Stimulated activated CD8-positive, alpha-beta memory T cell treated with anti-CD3 and anti-CD28 coated beads, Interleukin-15, amount 100 ng/mL, for 24 hours (primary cell): ENCODE measurements around the gene CIBAR2.

Source experiments
- DNase-seq: peaks from one replicate; pipeline ENCODE4 v3.0.0-alpha.2; 2020; ENCODE audit warnings: low read depth

The CIBAR2 gene

DNA sequence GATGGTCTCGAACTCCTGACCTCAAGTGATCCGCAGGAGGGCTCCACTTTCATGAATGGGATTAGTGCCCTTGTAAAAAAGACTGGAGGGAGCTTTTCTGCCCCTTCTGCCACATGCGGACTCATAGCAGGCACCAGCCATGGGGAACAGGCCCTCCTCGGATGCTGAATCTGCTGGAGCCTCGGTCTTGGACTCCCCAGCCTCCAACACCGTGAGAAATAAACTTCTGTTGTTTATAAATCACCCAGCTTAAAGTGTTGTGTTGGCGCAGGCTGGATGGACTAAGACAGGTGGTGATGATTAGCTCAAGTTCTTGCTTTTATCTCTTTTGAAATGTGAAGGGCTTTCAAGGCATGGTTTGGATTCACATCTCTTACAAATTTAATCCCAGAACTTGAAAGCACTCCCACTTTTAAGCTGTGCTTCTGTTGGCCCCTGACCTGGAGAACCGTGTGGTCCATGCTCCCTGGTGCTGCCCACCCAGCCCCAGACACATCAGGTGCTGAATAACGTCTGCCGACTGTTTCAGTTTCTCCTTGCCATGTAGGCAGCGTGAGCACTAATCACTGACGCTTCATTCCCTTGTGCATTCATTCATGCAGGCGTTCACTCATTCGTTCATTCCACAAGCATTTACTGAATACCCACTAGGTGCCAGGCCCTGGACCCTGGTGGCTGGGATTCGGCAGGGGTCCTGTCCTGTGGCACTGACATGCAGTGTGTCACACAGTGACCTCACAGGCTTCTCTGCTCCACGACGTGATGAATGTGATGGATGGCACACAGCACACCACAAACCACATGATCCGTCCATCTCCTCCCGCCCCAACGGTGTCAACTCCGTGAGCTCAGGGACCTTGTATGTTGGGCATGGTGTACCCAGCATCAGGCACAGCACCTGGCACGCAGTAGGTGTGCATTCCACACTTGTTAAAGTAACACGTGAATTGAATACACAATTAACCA is 8.9 kb downstream of the CIBAR2 start:
- no peak for DNase-seq

DNA sequence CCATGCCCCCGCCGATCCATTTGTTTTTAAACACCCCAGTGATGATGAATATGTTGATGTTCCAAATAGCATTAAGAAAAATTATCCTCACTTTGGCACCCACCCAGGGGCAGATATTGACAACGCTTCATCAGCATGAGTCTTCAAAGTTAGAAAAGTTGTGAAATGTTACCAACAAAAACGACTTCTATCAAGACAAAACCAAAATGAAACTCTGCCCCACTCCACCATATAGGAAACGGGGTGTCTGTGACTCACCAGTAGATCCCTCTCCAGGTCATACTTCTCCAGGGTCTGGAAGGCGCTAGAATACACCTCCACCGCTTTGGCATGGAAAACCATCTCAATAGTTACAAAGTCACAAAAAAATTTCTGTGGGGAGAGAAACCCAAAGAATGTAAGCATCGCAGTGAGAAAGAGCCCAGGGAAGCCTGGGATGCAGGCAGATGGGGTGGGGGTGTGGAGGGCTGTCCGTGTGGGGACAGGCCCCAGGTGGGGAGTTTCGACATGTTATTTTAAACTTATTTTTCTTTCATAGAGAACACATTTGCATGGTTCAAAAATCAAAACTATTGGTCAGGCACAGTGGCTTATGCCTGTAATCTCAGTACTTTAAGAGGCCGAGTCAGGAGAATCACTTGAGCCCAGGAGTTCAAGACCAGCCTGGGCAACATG is 10.2 kb downstream of the CIBAR2 start:
- no peak for DNase-seq

DNA sequence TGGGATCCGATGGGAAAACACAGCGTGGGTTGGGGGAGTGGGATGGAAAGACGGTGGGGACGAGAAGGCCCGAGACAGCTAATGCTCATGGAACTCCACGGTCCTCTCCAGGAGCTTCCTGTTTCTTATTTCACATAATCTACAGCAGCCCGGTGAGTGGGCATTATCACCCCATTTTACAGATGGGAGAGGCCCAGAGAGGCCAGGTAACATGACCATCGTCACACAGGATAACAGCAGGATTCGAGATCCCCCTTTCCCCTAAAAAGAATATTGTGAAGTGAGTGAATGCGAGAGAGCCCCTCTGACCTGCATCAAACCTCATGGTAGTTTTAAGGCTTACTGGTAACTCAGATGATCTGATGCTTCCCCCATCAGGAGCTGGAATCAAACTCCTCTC is 12.0 kb downstream of the CIBAR2 start:
- no peak for DNase-seq

DNA sequence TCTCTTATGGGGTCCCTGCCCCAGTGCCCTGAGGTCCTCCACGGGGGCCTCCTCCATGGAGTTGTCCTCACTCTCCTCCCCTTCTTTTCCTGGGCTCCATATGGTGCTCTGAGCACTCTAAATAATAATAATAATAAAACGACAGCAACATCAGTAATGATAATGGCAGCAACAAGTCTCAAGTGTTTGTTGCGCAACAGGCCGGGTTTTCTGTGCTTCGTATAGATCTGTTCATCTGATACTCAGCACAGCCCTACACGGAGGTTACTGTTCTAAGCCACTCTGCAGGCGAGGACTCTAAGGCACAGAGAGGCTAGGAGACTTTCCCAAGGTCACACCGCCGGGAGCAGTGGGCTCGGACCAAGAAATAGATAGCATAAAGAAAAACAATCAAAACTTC is 13.7 kb downstream of the CIBAR2 start:
- DNase-seq, result no peak

DNA sequence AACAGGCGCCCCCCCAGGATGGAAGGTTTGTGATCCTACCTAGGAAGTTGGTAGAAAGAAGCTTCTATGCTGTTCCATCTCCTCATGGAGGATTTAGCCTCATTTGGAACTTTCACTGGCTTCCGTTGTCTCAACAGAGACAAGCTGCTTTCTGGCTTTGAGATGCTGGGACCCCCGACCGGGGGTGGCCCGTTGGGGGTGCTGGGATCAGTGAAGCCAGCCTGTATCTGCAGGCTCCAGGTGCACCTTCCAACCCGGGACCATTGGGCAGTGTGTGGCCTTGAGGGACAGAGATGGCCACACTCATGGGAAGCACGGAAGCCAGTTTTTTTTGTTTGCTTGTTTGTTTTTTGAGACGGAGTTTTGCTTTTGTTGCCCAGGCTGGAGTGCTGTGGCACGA is 15.4 kb downstream of the CIBAR2 start:
- DNase-seq, result no peak

DNA sequence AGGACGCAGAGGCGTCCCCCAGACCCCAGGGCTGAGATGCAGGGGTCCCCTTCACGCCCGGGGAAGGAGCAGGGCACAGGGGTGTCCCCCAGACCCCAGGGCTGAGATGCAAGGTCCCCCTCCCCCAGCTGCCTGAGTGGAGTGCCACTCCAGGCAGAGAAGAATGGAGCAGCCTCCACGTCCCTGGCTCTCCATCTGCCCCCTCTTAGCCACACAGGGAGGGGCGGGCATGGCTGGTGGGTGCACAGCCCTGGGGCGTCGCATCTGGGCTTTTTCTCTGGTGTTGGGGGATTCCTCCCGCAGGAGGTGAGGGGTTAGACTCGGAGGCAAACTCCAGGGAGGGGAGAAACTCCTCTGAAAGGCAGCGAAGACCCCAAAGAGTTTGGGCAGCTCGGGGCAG is 17.5 kb downstream of the CIBAR2 start:
- no peak for DNase-seq

DNA sequence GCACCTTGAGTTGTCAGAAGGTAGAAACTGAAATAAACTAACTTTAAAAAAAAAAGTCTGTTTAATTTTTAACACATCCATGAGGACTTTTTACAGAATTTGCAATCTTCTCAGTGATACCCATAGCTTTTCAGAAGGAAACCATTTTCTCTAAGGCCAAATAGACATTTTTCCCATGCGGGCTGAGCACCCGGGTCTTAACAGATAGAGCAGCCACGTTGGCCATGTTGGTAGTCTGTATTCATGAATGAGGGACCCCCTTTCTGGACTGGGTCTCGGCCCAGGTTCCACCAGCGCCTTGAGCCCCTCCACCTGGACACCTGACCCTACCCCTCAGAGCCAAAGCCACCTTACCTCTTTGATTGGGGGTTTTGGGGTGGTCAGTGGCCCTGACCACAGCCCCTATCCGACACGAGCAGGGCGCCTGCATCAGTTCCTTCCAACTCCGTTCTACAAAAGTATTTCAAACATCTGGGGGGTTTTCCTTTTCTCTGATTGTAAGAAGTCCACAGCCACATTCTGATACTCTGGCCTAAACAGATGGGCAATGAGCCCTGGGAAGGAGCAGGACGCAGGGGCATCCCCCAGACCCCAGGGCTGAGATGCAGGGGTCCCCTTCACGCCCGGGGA is 18.0 kb downstream of the CIBAR2 start:
- no peak for DNase-seq

DNA sequence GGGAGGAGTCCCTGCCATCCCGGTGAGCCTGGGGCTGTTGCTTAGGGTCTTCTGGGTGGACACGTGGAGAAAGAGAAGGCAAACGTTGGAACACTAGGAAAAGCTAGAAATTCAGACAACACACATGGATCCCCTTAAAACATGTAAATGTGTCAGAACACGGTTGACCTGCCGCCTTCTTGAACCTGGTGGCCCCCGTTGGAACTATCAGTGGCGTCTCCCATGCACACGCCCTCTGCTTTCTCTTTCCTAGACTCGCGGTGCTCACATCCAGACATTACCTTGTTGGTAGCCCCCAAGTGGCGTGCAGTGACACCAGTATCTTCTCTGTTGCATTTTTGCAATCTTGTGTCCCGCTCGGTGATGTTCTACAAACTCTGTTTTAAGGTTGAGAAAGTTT is 18.6 kb downstream of the CIBAR2 start:
- no peak for DNase-seq

DNA sequence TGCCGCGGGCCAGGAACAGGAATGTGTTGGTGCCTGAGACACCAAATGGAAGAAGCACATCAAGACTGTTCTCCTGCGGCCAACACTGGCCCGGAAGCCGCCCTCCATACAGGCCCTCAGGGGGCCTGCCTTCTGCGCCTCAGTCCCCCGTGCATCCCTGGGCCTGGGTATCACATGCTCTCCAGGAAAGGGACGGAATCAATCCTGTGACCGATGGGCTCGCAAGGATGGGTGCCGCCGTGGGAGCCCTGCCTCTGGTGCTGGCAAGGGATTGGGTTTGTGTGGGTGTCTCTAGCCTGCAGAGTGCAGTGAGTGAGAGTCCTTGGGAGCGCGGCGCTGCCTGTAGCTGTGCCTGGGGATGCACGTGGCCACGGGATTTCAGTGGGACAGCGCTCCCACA is 19.4 kb downstream of the CIBAR2 start:
- no peak for DNase-seq

DNA sequence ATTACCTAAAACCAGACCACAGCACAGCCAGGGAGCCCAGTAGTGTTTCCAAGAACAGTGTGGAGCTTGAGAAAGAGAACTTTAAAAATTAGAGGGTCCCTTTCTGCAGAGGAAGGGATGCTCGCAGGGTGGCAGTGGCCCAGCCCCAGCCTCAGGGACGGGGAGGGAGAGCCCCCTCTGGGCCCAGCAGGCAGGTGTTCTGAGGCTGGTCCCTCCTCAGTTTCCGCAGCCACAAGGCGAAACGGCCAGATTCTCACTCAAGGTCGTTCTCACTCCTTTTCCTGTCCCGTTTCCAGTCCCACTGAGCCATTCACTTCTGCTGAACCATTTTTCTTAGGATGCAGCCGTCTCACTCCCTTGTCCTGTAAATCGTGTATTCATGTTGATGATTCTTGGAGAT is 20.0 kb downstream of the CIBAR2 start:
- no peak for DNase-seq

DNA sequence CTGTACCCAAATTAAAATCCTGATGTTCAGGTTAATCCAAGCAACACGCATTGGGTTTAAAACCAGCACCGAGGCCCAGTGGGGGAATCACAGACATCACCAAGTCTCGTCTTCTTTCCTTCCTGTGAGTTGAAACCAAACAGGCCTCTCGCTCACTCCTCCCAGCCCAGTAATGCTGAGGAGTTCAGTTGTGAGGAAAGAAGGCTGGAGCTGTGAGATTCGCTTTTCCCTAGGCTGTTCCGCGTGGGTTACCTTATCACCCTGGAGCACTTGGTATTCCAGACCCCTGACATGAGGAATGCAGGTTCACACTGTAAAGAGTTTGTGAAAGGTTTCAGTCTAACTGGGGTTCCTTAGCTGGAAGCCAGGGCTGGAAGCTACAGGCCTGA is 20.8 kb downstream of the CIBAR2 start:
- DNase-seq, result no peak

DNA sequence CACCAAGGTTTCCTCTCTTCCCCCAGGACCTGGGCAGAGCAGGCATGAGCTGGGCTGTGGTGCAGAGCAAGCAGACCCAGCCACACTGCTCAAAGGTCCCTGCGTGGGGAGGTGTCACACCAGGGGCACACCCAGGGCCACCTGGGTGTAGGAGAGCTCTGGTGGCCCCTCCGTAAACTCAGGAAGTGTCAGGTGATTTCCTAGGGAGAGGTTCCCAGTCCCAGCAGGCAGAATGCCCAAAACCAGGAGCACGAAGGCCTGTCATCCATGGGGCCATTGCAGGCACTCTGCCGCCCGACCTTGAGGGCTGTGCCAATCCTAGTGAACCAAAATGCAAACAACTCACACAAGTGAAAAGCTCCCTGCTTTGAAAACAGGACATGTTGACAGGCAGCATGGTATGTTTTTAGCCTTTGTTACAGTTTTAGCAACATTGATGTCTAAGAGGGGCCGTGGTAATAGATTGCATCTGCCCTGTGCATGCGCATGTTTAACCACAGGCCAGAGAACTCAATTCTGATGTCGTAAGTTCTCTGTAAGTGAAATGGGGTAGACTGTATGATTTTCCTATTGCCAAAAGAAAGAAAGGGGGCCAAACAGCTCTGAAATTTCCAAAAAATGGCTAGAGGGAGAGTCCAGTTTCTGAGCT is 21.3 kb downstream of the CIBAR2 start:
- no peak for DNase-seq

DNA sequence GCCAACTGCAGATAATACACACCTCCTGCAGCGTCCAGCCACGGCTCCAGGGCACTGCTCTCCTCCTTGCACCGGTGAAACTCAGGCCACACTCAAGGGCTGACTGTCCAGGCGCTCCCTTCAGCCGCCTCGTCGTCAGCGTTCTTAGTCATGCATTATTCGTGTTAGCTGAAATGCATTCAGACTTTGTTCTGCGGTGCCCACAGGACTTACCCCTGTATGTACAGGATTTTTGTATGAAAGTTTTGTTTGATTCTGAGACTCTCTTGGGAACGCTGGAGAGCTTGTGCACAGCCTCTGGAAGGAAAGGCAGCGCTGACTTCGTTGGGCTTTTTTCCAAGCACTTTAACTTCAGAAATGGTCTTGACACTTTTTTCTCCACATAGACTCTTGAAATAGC is 22.1 kb downstream of the CIBAR2 start:
- no peak for DNase-seq

DNA sequence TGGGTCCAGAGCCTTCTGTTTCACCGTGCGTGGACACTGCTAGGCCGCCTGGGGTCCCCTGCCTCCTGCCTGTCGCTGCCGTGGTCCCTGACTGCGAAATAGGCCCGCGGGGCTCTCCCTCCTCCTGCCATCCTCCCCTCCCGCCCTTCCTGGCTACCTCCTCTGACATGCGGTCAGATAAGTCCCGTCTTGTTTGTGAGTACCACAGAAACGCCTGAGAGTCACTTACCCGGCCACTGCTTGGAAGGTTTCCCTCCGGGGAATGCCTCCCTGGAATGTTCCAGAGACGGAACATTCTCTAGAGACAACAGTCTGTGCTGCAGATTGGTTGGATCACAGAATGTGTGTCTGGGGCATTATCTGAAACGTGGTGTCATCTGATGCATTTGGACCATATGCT is 22.7 kb downstream of the CIBAR2 start:
- no peak for DNase-seq

DNA sequence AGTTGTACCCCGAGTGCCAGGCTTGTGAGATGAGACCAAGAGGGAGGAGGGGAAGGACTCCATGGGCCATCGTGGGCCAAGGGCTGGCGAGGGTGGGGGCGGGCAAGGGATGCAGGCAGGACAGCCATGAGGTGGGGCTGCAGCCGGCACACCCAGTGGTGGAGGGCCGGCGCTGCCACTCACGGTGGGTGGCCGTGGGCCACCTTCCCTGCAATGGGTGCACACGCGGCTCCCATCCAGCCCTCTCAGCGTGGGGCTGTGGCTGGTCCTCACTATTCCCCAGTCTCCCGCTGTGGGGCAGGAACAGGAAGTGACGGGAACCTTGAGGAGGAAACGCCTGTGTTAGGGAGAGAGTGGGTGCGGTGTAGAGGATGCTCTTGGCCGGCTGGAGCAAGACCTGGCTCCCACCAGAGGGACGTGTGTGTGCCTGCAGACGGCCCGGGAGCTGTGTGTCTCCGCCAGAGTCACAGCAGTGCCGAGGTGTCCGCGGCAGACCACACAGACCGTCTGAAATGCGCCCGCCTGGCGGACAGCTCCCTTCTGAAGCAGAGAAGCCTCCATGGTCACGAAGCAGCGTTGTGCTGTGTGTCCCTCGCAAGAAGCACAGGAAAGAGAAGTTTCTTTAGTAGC is 23.6 kb downstream of the CIBAR2 start:
- DNase-seq, result no peak

DNA sequence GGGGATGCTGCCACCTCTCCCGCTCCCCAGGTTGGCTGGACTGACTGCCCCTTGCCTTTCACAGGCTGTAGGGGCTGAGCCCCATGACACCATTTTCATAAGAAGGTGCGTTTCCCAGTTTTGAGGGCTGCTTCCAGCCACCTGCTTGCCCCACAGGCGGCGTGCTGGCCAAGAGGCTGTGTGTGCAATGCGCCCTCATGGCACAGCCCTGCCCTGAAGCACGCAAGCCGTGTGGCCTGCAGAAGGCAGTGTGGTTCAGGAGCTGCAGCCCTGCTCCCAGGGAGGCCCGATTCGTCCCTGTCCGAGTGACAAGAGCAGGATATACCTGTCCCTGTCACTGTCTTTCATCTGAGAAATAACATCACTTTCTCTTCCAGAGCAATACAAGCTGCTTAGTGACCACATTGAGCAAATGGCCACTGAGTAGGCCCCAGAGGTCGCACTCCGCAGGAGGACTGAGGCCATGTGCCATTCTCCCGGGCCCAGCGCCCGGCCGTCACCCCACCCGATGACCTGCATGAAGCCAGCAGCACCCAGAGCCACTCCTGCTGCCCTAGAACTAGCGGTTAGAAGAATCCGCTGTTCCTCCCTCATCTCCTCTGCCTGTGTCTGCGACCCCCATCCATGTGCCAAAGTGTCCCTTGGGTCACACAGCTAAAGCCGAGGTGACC is 24.2 kb downstream of the CIBAR2 start:
- no peak for DNase-seq

DNA sequence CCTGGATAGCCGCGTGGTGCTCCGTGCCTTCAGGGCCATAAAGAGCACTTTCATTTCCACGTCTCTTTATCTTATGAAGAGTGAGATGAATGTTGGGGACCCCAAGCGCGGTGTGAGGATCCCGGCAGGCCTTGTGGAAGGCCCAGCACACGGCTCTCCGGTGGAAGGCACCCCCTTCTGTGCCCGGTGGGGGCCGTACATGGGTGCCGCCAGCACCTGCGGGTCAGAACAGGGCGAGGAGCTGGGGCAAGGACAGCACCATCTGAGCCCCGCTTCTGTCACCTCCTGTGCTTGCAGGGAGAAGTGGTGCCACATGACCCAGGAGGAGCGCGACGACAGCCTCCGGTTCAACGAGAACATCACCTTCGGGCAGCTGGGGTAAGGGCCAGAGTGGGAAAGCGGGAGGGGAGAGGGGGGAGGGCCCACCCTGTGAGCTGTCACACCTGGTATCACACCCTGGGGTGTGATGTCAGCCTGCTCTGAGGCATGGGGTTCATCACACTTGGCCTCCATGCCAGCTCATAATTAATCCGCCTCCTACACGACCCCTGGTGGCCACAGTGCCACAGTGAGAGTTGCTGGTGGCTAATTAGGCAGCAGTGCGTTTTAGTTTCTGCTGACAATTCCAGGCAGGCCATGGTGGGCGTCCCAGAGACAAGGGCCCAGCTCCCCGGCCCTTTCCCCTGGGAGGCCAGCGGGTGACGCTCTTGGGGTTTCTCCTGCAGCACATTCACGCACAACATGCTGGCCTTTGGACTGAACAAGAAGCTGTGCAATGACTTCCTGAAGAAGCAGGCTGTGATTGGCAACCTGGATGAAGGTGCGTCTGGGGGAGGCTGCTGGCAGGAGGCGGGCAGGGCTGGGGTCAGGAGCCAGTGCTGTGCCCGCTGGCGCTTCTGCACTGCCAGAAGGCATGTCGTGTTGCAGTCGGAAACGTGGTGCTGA is 25.7 kb downstream of the CIBAR2 start:
- peak; percentile 45 for DNase-seq

DNA sequence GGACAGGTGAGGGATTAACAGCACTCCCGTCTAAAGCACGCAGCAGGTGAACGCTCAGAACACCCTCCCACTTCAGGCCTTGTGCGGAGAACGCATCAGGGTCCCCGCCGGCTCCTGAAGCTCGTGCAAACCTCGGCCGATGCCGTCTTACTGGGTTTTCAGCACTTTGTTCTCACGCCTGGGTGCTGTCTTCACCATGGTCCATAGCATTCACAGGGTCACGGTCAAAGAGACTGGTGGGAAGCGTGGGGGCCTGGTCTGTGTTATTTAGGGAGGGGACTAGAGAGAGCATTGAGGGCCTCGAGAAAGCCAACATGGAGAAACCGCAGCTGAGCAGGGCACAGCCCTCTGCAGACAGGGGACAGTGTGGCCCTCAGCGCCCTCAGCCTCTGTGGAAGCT is 26.6 kb downstream of the CIBAR2 start:
- DNase-seq, result no peak

DNA sequence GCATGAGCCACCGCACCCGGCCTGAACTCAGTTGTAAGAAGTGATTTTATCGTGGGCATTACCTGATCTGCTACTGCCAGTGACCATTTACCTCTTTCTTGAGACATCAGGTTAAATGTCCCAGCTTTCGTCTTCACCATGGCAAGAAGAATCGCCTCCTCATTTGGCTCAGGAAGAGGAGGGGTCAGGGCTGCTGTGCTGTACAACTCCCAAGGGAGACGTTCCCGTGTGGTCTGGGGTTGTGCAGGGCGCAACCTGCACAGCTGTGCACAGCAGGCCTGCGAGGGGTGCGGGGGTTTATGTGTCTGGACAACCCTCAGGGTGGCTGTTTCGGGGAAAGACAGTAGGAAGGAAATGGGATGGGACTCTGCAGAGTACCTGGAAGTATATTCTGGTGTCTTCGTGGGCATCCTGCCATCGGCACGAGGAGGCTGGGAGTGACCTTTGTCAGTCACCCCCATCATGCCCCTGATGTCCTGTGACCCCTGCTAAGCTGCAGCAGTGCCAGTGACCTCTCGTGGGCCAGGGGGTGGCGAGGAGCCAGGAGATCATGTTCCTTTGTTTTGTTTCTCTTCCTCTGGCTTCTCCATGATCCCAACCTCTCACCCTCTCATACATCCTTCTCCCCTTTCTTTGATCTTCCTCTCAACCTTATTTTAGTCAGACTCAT is 27.3 kb downstream of the CIBAR2 start:
- DNase-seq, result no peak
